ENCODE data around the gene TMEM43.

TMEM43 gene

GRCh38 chr3:14127516-14128161, 2.8 kb downstream of the TMEM43 start:
- DNase-seq (ENCODE audit: low read depth): no peak
- H3K4me3 ChIP-seq (ENCODE audit: control insufficient read depth, low read depth, low read length): no peak overlapping the region
- no peak for TF ChIP-seq CTCF (IDR thresholded peaks at IDR 0.05; ENCODE audit: control insufficient read depth, insufficient read depth, low read depth, low read length, missing control alignments)

GRCh38 chr3:14128724-14129123, 3.9 kb downstream of the TMEM43 start:
- DNase-seq (ENCODE audit: low read depth): no peak
- no peak overlapping the region for H3K4me3 ChIP-seq (ENCODE audit: control insufficient read depth, low read depth, low read length)
- no peak for TF ChIP-seq CTCF (IDR thresholded peaks at IDR 0.05; ENCODE audit: control insufficient read depth, insufficient read depth, low read depth, low read length, missing control alignments)

- H3K4me3 ChIP-seq (ENCODE audit: control insufficient read depth, low read depth, low read length): no peak overlapping the region
- DNase-seq (ENCODE audit: low read depth): no peak
- TF ChIP-seq CTCF (IDR thresholded peaks at IDR 0.05; ENCODE audit: control insufficient read depth, insufficient read depth, low read depth, low read length, missing control alignments): no peak
Measured at GRCh38 chr3:14129296-14129695, 4.4 kb downstream of the TMEM43 start.

- no peak overlapping the region for H3K4me3 ChIP-seq (ENCODE audit: control insufficient read depth, low read depth, low read length)
- no peak for DNase-seq (ENCODE audit: low read depth)
- TF ChIP-seq CTCF (IDR thresholded peaks at IDR 0.05; ENCODE audit: control insufficient read depth, insufficient read depth, low read depth, low read length, missing control alignments): no peak
Measured at GRCh38 chr3:14130230-14130629, 5.4 kb downstream of the TMEM43 start.

GRCh38 chr3:14130707-14131106, 5.9 kb downstream of the TMEM43 start:
- H3K4me3 ChIP-seq (ENCODE audit: control insufficient read depth, low read depth, low read length): no peak overlapping the region
- no peak for TF ChIP-seq CTCF (IDR thresholded peaks at IDR 0.05; ENCODE audit: control insufficient read depth, insufficient read depth, low read depth, low read length, missing control alignments)
- no peak for DNase-seq (ENCODE audit: low read depth)

GRCh38 chr3:14131134-14131533, 6.3 kb downstream of the TMEM43 start:
- no peak for TF ChIP-seq CTCF (IDR thresholded peaks at IDR 0.05; ENCODE audit: control insufficient read depth, insufficient read depth, low read depth, low read length, missing control alignments)
- DNase-seq (ENCODE audit: low read depth): no peak
- H3K4me3 ChIP-seq (ENCODE audit: control insufficient read depth, low read depth, low read length): no peak overlapping the region

- TF ChIP-seq CTCF (IDR thresholded peaks at IDR 0.05; ENCODE audit: control insufficient read depth, insufficient read depth, low read depth, low read length, missing control alignments): no peak
- H3K4me3 ChIP-seq (ENCODE audit: control insufficient read depth, low read depth, low read length): no peak overlapping the region
- DNase-seq (ENCODE audit: low read depth): no peak
Measured at GRCh38 chr3:14132120-14132519, 7.3 kb downstream of the TMEM43 start.
